BE2C (cell line): ENCODE results near the gene HACE1.

Source experiments
- DNase-seq: peaks from one replicate; pipeline ENCODE4 v3.0.0-alpha.2; 2020
- H3K27me3 ChIP-seq: fragments of 250-450 bp; sonication (Bioruptor Pico); 2 replicates; pipeline ENCODE4 v1.5.1; 2020; ENCODE audit warnings: mild to moderate bottlenecking
- H3K36me3 ChIP-seq: fragments of 250-450 bp; sonication (Bioruptor Pico); 2 replicates; pipeline ENCODE4 v1.5.1; 2020; ENCODE audit warnings: mild to moderate bottlenecking
- H3K4me1 ChIP-seq: fragments of 250-450 bp; sonication (Bioruptor Pico); 2 replicates; pipeline ENCODE4 v1.5.1; 2020
- H3K4me3 ChIP-seq: 2 replicates; pipeline ENCODE4 v1.5.1; 2011; ENCODE audit warnings: low read depth, low read length
- H3K9me3 ChIP-seq: fragments of 250-450 bp; sonication (Bioruptor Pico); 2 replicates; pipeline ENCODE4 v1.5.1; 2020
- CTCF ChIP-seq: IDR thresholded peaks from 2 replicates; pipeline ENCODE4 v1.5.1; 2012; ENCODE audit warnings: mild to moderate bottlenecking, low read depth, low read length

The HACE1 gene

DNA sequence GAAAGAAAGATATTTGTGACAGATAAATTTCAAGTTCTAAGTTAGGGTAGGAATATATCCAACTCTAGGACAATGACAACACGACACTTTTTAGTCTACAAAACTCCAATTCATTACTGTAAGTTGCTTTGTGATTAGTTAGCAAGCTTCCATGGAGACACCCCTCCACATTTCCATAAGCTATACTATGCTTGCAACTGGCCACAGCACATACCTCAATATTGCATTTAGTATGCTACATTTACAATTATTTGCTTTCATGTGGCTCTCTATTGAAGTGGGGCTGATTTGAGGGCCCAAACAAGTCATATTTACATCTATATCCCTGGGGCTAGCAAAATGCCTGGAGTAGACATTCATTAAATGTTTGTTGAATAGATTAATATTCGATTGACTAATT is 129.3 kb downstream of the HACE1 start:
- Histone ChIP-seq H3K36me3 (0 out of 2 replicates have a peak, but pooled peaks cover 2% of the 10 kb centered on the region), H3K27me3 (no peaks in the 10 kb centered on the region), H3K4me1 (no peaks in the 10 kb centered on the region), H3K9me3 (no peaks in the 10 kb centered on the region), H3K4me3 (no peak overlapping the region)
- DNase-seq, result no peak
- TF ChIP-seq CTCF, result no peak

DNA sequence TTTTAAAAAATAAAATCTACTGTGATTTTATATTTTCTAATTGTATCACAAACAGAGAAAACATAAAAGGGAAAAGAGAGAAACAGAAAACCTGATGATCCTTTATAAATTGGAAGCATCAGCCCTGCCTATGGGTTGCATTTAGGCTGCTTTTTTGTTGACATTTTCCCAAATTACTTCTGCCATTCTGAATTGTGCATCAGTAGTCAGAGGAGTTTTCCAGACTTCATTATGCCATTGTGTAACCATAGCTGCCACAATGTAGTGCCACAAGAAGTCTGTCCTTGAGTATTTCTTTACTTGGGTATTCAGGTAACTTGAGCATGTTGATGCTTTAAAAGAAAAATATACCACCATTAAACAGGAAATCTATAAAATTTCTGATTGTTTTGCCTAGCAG is 130.3 kb downstream of the HACE1 start:
- Histone ChIP-seq H3K4me3 (no peak overlapping the region), H3K4me1 (no peaks in the 10 kb centered on the region), H3K9me3 (no peaks in the 10 kb centered on the region), H3K36me3 (0 out of 2 replicates have a peak, but pooled peaks cover 2% of the 10 kb centered on the region), H3K27me3 (no peaks in the 10 kb centered on the region)
- no peak for DNase-seq
- no peak for TF ChIP-seq CTCF

DNA sequence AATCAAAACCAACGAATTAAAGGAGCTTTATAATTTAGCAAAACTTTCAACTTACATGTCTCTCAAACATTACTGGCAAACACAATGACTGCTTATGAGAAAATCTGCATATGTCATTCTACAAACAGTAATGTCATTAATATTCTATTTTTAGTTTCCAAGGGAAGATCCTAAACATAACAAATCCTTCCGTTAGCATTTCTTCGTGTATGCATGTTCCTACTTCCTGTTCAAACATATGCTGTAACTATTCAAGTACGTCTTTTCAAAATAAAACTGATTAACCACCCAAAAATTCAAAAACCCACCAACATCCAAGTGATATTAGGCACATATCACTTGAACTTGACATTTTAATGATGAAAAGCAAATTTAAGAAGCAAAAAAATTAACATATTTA is 131.3 kb downstream of the HACE1 start:
- Histone ChIP-seq H3K36me3 (0 out of 2 replicates have a peak, but pooled peaks cover 2% of the 10 kb centered on the region), H3K4me1 (no peaks in the 10 kb centered on the region), H3K9me3 (no peaks in the 10 kb centered on the region), H3K27me3 (no peaks in the 10 kb centered on the region), H3K4me3 (no peak overlapping the region)
- no peak for DNase-seq
- no peak for TF ChIP-seq CTCF

GRCh38 chr6:104718672-104719071 is 141.0 kb downstream of the HACE1 start:
- Histone ChIP-seq H3K27me3 (no peaks in the 10 kb centered on the region), H3K4me1 (0 out of 2 replicates have a peak, but pooled peaks cover 2% of the 10 kb centered on the region)
- no peak for TF ChIP-seq CTCF

DNA sequence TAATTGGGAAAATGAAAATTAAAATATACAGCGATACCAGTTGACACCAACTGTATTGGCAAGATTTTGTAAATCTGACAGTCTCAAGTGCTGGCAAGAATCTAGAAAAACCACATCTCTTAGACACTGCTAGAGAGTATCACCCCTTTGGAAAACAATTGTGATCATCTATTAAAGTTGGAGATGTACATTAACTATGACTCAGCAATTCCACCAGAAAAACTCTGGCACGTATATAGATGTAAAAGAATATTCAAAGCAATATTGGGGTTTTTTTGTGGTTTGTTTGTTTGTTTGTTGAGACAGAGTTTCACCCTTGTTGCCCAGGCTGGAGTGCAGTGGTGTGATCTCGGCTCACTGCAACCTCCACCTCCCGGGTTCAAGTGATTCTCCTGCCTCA is 142.9 kb downstream of the HACE1 start:
- TF ChIP-seq CTCF, result no peak
- Histone ChIP-seq H3K4me3 (no peak overlapping the region), H3K4me1 (0 out of 2 replicates have a peak, but pooled peaks cover 2% of the 10 kb centered on the region), H3K9me3 (no peaks in the 10 kb centered on the region), H3K36me3 (no peaks in the 10 kb centered on the region), H3K27me3 (no peaks in the 10 kb centered on the region)
- no peak for DNase-seq

More at GRCh38 chr6:104718672-104719071, 141.0 kb downstream of the HACE1 start:
- no peaks in the 10 kb centered on the region for H3K9me3 ChIP-seq
- no peak overlapping the region for H3K4me3 ChIP-seq
- no peak for DNase-seq
- no peaks in the 10 kb centered on the region for H3K36me3 ChIP-seq

DNA sequence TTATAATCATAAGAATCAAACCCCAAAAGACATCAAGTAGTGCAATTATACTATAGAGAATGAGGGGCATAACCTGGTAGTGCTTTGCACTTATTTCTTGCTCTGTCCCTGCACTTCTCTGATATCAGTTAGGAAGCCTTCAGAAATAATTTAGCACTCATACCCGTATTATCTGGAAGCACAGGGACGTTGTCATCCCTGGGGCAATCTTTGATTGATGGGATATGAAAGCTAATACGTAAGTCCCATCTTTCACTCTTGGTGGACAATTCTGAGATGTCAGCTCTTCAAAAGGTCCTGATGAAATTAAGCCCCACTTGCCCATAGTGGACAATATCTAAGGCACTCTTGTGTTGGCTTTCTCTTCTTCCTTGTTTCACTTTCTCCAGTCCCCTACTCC is 144.9 kb downstream of the HACE1 start:
- Histone ChIP-seq H3K9me3 (no peaks in the 10 kb centered on the region), H3K27me3 (no peaks in the 10 kb centered on the region), H3K4me3 (no peak overlapping the region), H3K36me3 (no peaks in the 10 kb centered on the region), H3K4me1 (peaks cover 10% of the 10 kb centered on the region)
- no peak for TF ChIP-seq CTCF
- DNase-seq, result no peak
